Activated T-cell treated with anti-CD3 and anti-CD28 coated beads, Interleukin-2, amount 50 U/mL, for 4 hours (primary cell): Measurements from ENCODE around the gene PCBP3. TPM values are rescaled to one million over a fixed set of nuclear protein-coding genes. Genes with fewer than 3 reads are reported as not detected.

ENCODE experiments used
- ATAC-seq, 2 donors: fragments of 200-7000 bp; cut with Tn5 transposase; one replicate each; pipeline ENCODE4 v1.10.0; 2021
- DNase-seq: peaks from one replicate; pipeline ENCODE4 v3.0.0-alpha.2; 2020
- H3K27me3 Mint-ChIP-seq: one replicate; pipeline ENCODE4 v1.8.0; 2021; ENCODE audit warnings: low read depth, mixed read lengths
- H3K36me3 Mint-ChIP-seq: one replicate; pipeline ENCODE4 v1.8.0; 2022; ENCODE audit warnings: mixed read lengths; ENCODE audit not compliant: insufficient read depth
- H3K4me1 Mint-ChIP-seq: one replicate; pipeline ENCODE4 v1.8.0; 2021; ENCODE audit warnings: low read depth, mixed read lengths
- H3K4me3 Mint-ChIP-seq: one replicate; pipeline ENCODE4 v1.8.0; 2021; ENCODE audit warnings: mild to moderate bottlenecking, moderate library complexity, mixed read lengths
- H3K9me3 Mint-ChIP-seq: one replicate; pipeline ENCODE4 v1.8.0; 2021; ENCODE audit warnings: mixed read lengths
- total RNA-seq, 3 donors: library from RNA; stranded (reverse); gene quantifications; one replicate each; pipeline ENCODE4 v1.2.1, GENCODE V29; 2021

The PCBP3 gene
- total RNA-seq, 3 donors from 2014 or later = 2.7 to 5.7 (median 4.8) TPM

DNA sequence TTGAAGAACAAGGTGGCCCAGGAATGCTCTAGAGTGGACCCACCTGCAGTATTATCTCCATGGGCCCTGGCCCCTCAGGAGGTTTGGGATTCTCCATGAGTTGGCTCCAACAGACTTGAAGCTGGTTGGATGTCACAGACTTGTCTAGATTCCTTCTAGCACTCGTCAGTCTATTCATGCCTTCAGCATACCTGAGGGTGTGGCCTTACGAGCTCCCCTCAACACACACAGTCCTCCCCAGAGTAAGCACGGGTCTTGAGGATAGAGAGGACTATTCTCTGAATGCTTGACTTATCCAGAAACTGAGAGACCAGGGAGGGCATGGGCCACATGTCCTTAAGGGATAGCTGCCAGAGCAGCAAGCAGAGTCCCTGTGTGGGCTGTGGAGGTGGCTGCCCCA is 292.1 kb downstream of the PCBP3 start:
- H3K4me3 Mint-ChIP-seq = no peak overlapping the region
- ATAC-seq (no peak), DNase-seq (no peak)
- H3K27me3 Mint-ChIP-seq = peaks cover 5% of the 10 kb centered on the region
- H3K4me1 Mint-ChIP-seq = no peaks in the 10 kb centered on the region
- peaks cover 4% of the 10 kb centered on the region for H3K36me3 Mint-ChIP-seq
- H3K9me3 Mint-ChIP-seq = no peaks in the 10 kb centered on the region

DNA sequence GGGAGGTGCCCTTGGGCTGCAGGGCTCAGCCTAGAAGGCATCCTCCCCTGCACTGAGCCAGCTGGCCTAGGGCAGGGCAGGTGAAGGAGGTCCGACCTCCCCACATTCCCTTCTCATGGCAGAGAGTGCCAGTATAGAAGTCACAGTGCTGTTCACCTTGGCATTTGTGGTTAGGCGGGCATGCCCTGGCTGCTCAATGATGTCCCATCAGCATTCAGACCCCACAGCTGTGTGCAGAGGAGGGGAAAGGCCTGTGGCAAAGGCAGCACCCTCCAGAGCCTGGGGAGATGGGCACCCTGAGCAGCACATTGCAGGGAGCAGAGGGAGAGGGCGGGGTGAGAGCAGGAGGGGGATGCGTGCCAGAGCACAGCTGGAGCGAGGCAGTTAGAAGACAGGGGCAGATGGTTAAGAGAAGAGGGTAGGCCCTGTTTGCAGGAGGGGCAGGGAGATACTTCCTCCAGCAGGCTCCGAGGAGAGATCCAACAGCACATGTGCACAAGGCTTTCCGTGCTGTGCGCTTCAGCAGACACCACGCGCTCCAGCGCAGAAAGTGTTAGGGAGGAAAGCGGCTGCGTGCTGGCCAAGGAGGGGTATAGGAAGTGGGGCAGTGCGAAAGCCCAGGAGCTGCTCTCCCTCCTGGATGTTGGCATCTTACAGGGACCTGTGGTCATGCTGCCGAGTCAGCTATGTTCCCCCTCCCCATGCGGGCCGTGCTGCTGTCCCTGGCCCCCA is 294.4 kb downstream of the PCBP3 start:
- no peak for DNase-seq
- Mint-ChIP-seq H3K36me3 (peaks cover 4% of the 10 kb centered on the region), H3K27me3 (peaks cover 2% of the 10 kb centered on the region), H3K4me1 (no peaks in the 10 kb centered on the region), H3K9me3 (no peaks in the 10 kb centered on the region), H3K4me3 (no peak overlapping the region)
- ATAC-seq = no peak

- Mint-ChIP-seq H3K9me3 (no peaks in the 10 kb centered on the region), H3K4me1 (no peaks in the 10 kb centered on the region), H3K36me3 (no peaks in the 10 kb centered on the region), H3K27me3 (no peaks in the 10 kb centered on the region), H3K4me3 (no peak overlapping the region)
- ATAC-seq (no peak), DNase-seq (no peak)
These were observed 294.9 kb downstream of the PCBP3 start for GRCh38 chr21:45938453-45938755.

- Mint-ChIP-seq H3K36me3 (no peaks in the 10 kb centered on the region), H3K9me3 (no peaks in the 10 kb centered on the region), H3K4me3 (no peak overlapping the region), H3K4me1 (no peaks in the 10 kb centered on the region), H3K27me3 (no peaks in the 10 kb centered on the region)
- DNase-seq (no peak), ATAC-seq (no peak)
These were observed 295.4 kb downstream of the PCBP3 start for GRCh38 chr21:45938811-45939520.

GRCh38 chr21:45939521-45940045 is 296.1 kb downstream of the PCBP3 start:
- DNase-seq (no peak), ATAC-seq (no peak)
- Mint-ChIP-seq H3K27me3 (no peaks in the 10 kb centered on the region), H3K36me3 (no peaks in the 10 kb centered on the region), H3K4me3 (no peak overlapping the region), H3K9me3 (no peaks in the 10 kb centered on the region), H3K4me1 (no peaks in the 10 kb centered on the region)

DNA sequence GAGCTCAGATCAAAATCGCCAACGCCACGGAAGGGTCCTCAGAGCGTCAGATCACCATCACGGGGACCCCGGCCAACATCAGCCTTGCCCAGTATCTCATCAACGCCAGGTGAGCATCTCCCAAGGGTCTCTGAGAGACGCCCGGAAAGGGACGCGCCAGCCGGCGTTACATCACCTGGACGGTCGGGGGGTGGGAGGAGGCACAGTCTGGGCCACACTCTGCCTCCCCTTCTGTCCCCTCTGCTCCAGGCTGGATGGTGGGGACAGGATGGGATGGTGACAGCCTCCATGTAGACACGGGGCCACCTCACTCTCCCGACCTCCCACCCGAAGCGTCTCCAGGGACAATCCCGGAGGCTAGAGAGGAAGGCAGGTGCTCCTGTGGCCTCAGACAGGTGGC is 296.6 kb downstream of the PCBP3 start:
- Mint-ChIP-seq H3K36me3 (no peaks in the 10 kb centered on the region), H3K4me1 (no peaks in the 10 kb centered on the region), H3K27me3 (no peaks in the 10 kb centered on the region), H3K9me3 (no peaks in the 10 kb centered on the region), H3K4me3 (no peak overlapping the region)
- ATAC-seq (no peak), DNase-seq (no peak)

- Mint-ChIP-seq H3K9me3 (no peaks in the 10 kb centered on the region), H3K27me3 (no peaks in the 10 kb centered on the region), H3K4me1 (no peaks in the 10 kb centered on the region), H3K4me3 (no peak overlapping the region), H3K36me3 (no peaks in the 10 kb centered on the region)
- DNase-seq (no peak), ATAC-seq (no peak)
These were observed 297.3 kb downstream of the PCBP3 start for GRCh38 chr21:45940621-45941337.

- Mint-ChIP-seq H3K36me3 (no peaks in the 10 kb centered on the region), H3K4me3 (no peak overlapping the region), H3K9me3 (no peaks in the 10 kb centered on the region), H3K27me3 (no peaks in the 10 kb centered on the region), H3K4me1 (no peaks in the 10 kb centered on the region)
- DNase-seq (no peak), ATAC-seq (no peak)
These were observed 297.8 kb downstream of the PCBP3 start for GRCh38 chr21:45941338-45941710.

- Mint-ChIP-seq H3K4me1 (no peaks in the 10 kb centered on the region), H3K4me3 (no peak overlapping the region), H3K9me3 (no peaks in the 10 kb centered on the region), H3K36me3 (no peaks in the 10 kb centered on the region), H3K27me3 (no peaks in the 10 kb centered on the region)
- no peak for ATAC-seq
- DNase-seq = no peak
These were observed 298.4 kb downstream of the PCBP3 start for GRCh38 chr21:45941717-45942546.

- ATAC-seq (no peak), DNase-seq (no peak)
- Mint-ChIP-seq H3K36me3 (no peaks in the 10 kb centered on the region), H3K4me3 (no peak overlapping the region), H3K27me3 (no peaks in the 10 kb centered on the region), H3K9me3 (no peaks in the 10 kb centered on the region), H3K4me1 (no peaks in the 10 kb centered on the region)
These were observed 299.5 kb downstream of the PCBP3 start for GRCh38 chr21:45942755-45943629.

- no peak for ATAC-seq
- no peak for DNase-seq
- Mint-ChIP-seq H3K27me3 (peaks cover 4% of the 10 kb centered on the region), H3K4me3 (no peak overlapping the region), H3K9me3 (no peaks in the 10 kb centered on the region), H3K36me3 (no peaks in the 10 kb centered on the region), H3K4me1 (no peaks in the 10 kb centered on the region)
These were observed 300.4 kb downstream of the PCBP3 start for GRCh38 chr21:45943630-45944540.

GRCh38 chr21:45944601-45945000 is 301.1 kb downstream of the PCBP3 start:
- no peak for ATAC-seq
- no peak for DNase-seq
- H3K36me3 Mint-ChIP-seq = no peaks in the 10 kb centered on the region

More at GRCh38 chr21:45944601-45945000, 301.1 kb downstream of the PCBP3 start:
- H3K27me3 Mint-ChIP-seq = peaks cover 4% of the 10 kb centered on the region
- H3K9me3 Mint-ChIP-seq = no peaks in the 10 kb centered on the region
- no peaks in the 10 kb centered on the region for H3K4me1 Mint-ChIP-seq
- H3K4me3 Mint-ChIP-seq = no peak overlapping the region
